GM11168 (cell line): ENCODE results near the gene PDCD6IP.
"Not testable (repeated sequence)": the region's sequence is repeated elsewhere in the genome, so short reads cannot be mapped to it uniquely, and the experiment has no call there.

Source experiments
- in situ Hi-C: fragments of 300-500 bp; cut with MboI; formaldehyde crosslinking; loops from one replicate; pipeline ENCODE4 v1.12.0; 2022; ENCODE audit warnings: low sequenced_read_pairs; ENCODE audit not compliant: unreplicated experiment

The PDCD6IP gene, protein sequence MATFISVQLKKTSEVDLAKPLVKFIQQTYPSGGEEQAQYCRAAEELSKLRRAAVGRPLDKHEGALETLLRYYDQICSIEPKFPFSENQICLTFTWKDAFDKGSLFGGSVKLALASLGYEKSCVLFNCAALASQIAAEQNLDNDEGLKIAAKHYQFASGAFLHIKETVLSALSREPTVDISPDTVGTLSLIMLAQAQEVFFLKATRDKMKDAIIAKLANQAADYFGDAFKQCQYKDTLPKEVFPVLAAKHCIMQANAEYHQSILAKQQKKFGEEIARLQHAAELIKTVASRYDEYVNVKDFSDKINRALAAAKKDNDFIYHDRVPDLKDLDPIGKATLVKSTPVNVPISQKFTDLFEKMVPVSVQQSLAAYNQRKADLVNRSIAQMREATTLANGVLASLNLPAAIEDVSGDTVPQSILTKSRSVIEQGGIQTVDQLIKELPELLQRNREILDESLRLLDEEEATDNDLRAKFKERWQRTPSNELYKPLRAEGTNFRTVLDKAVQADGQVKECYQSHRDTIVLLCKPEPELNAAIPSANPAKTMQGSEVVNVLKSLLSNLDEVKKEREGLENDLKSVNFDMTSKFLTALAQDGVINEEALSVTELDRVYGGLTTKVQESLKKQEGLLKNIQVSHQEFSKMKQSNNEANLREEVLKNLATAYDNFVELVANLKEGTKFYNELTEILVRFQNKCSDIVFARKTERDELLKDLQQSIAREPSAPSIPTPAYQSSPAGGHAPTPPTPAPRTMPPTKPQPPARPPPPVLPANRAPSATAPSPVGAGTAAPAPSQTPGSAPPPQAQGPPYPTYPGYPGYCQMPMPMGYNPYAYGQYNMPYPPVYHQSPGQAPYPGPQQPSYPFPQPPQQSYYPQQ

GRCh38 chr3:33798418-33799201 lies at the start of gene PDCD6IP:
Gene PDCD6IP (plus strand): TSS chr3:33798630. CDS start chr3:33798729, 99 bp downstream.
- in situ Hi-C loops: loop anchor here (25.0 kb wide), 1 partner anchor 361 kb away; the partner anchor contains the start of gene UBP1

GRCh38 chr3:33749546-33750210 lies 48.8 kb upstream of the PDCD6IP start:
- in situ Hi-C loops: no loop called here

DNA sequence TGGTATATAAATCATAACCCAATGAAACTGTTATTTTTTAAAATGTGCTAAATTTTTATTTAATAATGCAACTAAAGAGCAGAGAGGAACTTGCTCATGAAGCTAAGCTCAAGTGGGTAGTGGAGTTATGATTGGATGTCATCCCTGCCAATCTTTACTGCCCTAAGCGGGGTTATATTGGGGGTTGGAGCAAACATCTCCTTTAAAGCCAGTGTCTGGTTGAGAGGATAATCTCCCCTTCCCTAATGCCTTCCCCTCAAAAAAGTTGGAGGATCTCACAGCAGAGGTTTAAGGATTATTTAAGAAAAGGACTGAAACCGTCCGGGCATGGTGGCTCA lies 48.2 kb upstream of the PDCD6IP start:
- in situ Hi-C loops: no loop called here

GRCh38 chr3:33751336-33751735 lies 47.1 kb upstream of the PDCD6IP start:
- in situ Hi-C loops: no loop called here

- in situ Hi-C loops: not testable (repeated sequence)
Observed at GRCh38 chr3:33754391-33754790, 44.0 kb upstream of the PDCD6IP start.

DNA sequence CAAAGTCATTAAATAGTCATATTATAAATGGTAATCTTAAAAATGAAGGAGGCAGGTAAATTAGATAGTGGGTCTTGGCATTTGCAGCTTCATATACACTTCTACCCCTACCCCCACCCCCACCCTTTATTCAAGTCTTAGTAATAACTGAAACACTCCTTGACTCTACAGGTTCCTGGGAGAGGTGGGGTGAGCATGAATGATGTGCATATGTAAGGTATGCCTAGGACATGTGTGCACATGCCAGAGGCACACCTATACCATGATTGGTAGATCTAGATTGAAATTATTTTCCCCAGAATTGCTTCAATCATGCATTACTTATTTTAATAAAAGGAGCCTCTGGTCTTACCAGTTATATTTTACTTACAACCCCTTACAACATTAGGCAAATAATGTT lies 40.1 kb upstream of the PDCD6IP start:
- in situ Hi-C loops: no loop called here

- in situ Hi-C loops: no loop called here
Observed at GRCh38 chr3:33758864-33759263, 39.6 kb upstream of the PDCD6IP start.

GRCh38 chr3:33768578-33769330 lies 29.7 kb upstream of the PDCD6IP start:
- in situ Hi-C loops: no loop called here

DNA sequence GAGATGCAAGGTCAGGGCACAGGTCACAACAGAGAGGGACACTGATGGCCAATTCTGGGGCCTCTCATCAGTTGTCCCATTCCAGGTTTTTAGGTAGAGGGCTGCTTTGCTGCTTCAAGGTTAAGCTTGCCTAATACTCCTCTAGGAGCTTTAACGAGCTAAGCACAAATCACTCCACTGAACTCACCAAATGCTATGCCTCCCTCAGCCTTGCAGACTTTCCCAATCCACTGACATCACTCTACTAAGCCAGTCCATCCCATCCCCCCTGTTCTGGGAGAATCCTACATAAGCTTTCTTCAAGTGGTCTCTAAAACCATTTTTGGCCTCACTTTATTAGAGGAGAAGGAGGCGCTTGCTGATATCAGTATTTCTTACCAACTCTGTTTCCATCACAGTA lies 24.8 kb upstream of the PDCD6IP start:
- in situ Hi-C loops: no loop called here

GRCh38 chr3:33775363-33775762 lies 23.1 kb upstream of the PDCD6IP start:
- in situ Hi-C loops: loop anchor here (25.0 kb wide), 1 partner anchor 338 kb away; the partner anchor contains the start of gene UBP1

DNA sequence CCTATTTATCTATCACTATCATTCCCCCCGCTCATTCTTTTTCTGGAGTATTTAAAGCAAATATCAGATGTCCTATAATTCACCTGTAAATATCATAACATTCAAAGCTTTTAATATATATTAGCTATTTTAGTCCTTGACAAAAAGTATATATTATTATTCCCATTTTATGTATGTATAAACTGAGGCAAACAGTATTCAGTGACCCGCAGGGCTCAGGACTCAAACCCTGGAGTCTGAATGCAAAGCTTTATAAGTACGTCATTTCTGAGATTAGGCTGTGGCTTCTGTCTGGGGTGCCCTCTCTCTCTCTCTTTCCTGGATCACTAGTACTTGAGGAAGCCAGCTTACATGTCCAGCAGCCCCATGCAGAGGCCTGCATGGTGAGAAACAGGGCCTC lies 20.4 kb upstream of the PDCD6IP start:
- in situ Hi-C loops: loop anchor here (25.0 kb wide), 1 partner anchor 341 kb away; the partner anchor contains the start of gene UBP1

- in situ Hi-C loops: loop anchor here (10.0 to 25.0 kb wide), 2 partner anchors 342 to 655 kb away; partner anchors contain the start of gene UBP1
Observed at GRCh38 chr3:33779751-33780150, 18.7 kb upstream of the PDCD6IP start.

DNA sequence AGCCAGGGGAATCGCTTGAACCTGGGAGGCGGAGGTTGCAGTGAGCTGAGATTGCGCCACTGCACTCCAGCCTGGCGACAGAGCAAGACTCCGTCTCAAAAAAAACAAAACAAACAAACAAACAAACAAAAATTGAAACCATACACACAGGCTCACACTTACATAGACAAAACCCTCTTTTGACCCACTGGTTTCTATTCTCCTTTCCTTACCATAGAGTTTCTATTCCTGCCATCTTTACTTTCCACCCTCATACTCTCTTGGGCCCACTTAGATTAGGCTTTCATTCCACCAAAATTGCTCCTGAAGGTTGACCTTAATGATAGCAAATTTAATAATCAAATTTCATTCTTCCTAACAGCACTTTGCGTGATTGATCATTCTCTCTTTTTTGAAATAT lies 17.0 kb upstream of the PDCD6IP start:
- in situ Hi-C loops: loop anchor here (10.0 to 25.0 kb wide), 2 partner anchors 344 to 657 kb away; partner anchors contain the start of gene UBP1

DNA sequence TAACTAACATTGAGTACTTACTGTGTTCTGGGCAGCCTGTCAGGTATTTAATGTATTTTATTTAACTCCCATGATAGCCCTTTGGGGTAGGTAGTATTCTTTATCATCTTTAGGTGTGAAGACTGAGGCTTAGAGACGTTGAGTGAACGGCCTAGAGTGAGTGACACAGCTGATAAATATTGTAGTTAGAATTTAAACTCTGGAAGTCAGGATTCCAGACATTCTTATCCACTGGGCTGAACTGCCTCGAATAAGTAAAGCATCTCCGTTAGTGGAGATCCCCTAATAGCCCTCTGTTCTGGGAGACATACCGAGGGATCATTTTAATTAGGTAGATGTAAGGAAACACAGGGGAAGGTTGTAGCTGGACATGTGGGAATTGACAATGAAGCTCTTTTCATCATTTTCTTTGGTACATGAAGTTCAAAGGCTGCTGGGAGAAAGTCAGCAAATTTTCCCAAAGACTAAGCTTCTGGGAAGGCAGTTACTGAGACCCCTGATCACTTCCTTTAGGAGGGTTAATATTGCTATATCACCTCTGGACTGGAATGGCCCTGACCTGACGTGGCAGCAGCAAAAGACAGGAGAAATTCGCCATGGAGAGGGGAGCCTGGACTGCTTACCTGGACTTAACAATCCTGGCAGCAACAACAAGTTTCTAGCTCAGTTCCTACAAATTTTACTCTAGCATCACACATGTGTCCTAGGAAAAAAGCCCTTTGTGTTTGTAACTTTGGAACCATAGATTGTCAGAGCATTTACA lies 11.7 kb upstream of the PDCD6IP start:
- in situ Hi-C loops: loop anchor here (5.0 to 25.0 kb wide), 3 partner anchors 149 to 662 kb away; partner anchors contain the start of gene UBP1

DNA sequence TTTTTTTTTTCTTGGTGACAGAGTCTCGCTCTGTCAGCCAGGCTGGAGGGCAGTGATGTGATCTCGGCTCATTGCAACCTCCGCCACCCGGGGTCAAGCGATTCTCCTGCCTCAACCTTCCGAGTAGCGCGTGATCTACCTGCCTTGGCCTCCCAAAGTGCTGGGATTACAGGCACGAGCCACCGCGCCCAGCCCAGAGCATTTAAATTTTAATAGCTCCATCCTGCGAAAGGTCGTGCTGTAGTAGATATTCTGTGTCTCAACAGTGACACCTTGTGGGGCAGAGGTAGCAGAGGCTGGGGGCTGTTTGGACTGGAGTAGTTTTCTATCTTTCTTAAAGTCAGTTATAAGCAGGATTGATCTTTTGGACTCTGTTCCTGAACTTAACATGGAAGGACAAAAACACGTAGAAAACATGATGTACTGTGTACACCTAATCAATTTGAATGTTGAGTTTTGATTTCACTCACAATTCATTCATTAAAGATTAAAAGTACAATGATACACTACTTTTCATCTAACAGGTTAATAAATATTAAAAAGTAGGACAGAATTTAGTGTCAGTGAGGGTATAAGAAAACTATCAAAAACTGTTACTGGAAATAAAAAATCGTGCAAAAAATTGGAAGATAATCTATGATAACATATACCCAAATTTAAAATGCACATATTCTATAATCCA lies 11.0 kb upstream of the PDCD6IP start:
- in situ Hi-C loops: loop anchor here (5.0 to 25.0 kb wide), 3 partner anchors 150 to 663 kb away; partner anchors contain the start of gene UBP1

GRCh38 chr3:33789183-33789954 lies 9.1 kb upstream of the PDCD6IP start:
- in situ Hi-C loops: loop anchor here (5.0 to 25.0 kb wide), 3 partner anchors 152 to 665 kb away; partner anchors contain the start of gene UBP1

DNA sequence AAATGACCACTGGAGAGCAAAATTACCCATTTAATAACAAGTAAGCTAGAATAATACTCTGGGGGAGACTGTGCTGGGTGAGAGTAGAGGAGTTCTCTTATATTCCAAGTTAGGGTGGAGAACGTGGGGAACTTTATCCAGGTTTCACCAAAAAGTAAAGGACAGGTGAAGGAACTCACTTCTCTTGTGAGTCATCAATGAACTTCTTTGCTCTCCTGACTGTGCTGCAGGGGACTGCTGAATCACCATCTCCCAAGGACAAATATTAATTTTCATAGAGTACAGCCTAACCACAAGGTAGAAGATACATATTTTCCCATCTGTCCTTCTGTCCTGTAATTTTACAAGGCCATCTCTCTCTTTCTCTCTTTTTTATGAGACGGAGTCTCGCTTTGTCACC lies 8.3 kb upstream of the PDCD6IP start:
- in situ Hi-C loops: loop anchor here (25.0 kb wide), 1 partner anchor 353 kb away; the partner anchor contains the start of gene UBP1
